ENCODE results near the gene CD247.

Gene CD247

GRCh38 chr1:167511374-167511986 lies 6.8 kb downstream of the CD247 start:
- H3K4me3 ChIP-seq (ENCODE audit: low read length) = no peak overlapping the region
- H3K27ac ChIP-seq (ENCODE audit: low read length) = no peak overlapping the region
- H3K4me1 ChIP-seq (ENCODE audit: control insufficient read depth, insufficient read depth, low read length) = no peaks in the 10 kb centered on the region
- WGBS (ENCODE audit: insufficient coverage, insufficient read length) = no CpG with 5 or more reads among the region's 11 CpGs
- H3K27me3 ChIP-seq (ENCODE audit: control insufficient read depth, insufficient read depth, low read length) = no peaks in the 10 kb centered on the region
- no peak for DNase-seq (ENCODE audit: low read depth, low spot score)
- no peaks in the 10 kb centered on the region for H3K36me3 ChIP-seq (ENCODE audit: control insufficient read depth, insufficient read depth, low read length)
- no peaks in the 10 kb centered on the region for H3K9me3 ChIP-seq (ENCODE audit: control insufficient read depth, insufficient read depth, low read length)

DNA sequence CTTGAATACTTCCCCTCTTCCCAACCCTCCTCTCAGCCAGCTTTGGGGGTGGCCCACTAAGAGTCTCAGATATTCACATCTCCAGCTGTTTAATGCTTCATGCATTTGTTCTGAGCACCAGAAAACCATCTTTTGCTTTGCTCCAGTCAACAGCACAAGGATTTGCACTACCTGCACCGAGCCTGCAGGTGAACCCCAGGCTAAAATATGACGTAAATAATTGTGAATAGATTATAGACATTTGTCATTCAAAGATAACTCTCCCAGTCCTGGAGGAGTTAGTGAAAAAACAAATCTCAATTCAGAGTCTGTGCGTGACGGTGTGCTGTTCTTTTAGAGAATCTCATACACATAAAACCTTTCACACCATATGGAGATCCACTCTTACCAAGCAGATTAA lies 7.4 kb downstream of the CD247 start:
- no peak for DNase-seq (ENCODE audit: low read depth, low spot score)
- Histone ChIP-seq H3K27me3 (ENCODE audit: control insufficient read depth, insufficient read depth, low read length) (no peaks in the 10 kb centered on the region), H3K27ac (ENCODE audit: low read length) (no peak overlapping the region), H3K4me3 (ENCODE audit: low read length) (no peak overlapping the region), H3K36me3 (ENCODE audit: control insufficient read depth, insufficient read depth, low read length) (no peaks in the 10 kb centered on the region), H3K9me3 (ENCODE audit: control insufficient read depth, insufficient read depth, low read length) (no peaks in the 10 kb centered on the region), H3K4me1 (ENCODE audit: control insufficient read depth, insufficient read depth, low read length) (no peaks in the 10 kb centered on the region)
- WGBS (ENCODE audit: insufficient coverage, insufficient read length) = no CpG with 5 or more reads among the region's 4 CpGs

- Histone ChIP-seq H3K4me1 (ENCODE audit: control insufficient read depth, insufficient read depth, low read length) (no peaks in the 10 kb centered on the region), H3K27me3 (ENCODE audit: control insufficient read depth, insufficient read depth, low read length) (no peaks in the 10 kb centered on the region)
Observed at GRCh38 chr1:167510244-167510643, 8.1 kb downstream of the CD247 start.

DNA sequence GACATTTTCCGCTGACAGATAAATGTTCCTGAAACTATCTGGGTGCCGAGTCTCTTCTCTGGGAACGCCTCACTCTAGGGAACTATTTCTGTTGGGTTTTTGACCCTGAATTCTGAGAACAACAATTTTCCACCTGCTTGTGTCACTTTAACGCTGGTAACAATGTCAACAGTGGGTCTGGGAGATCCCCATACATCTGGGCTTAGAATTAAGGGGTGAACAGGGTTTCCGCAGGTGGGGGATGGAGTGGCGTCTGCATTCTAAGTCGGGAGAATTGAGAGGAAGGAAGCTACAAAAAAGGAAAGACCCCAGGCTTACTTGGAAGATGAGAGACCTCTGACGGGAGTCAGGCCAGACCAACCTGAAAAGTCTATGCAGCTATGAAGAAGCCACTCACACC lies 8.7 kb downstream of the CD247 start:
- Histone ChIP-seq H3K36me3 (ENCODE audit: control insufficient read depth, insufficient read depth, low read length) (no peaks in the 10 kb centered on the region), H3K4me1 (ENCODE audit: control insufficient read depth, insufficient read depth, low read length) (no peaks in the 10 kb centered on the region), H3K27ac (ENCODE audit: low read length) (no peak overlapping the region), H3K4me3 (ENCODE audit: low read length) (no peak overlapping the region), H3K9me3 (ENCODE audit: control insufficient read depth, insufficient read depth, low read length) (no peaks in the 10 kb centered on the region), H3K27me3 (ENCODE audit: control insufficient read depth, insufficient read depth, low read length) (no peaks in the 10 kb centered on the region)
- no CpG with 5 or more reads among the region's 8 CpGs for WGBS (ENCODE audit: insufficient coverage, insufficient read length)
- no peak for DNase-seq (ENCODE audit: low read depth, low spot score)

More at GRCh38 chr1:167510244-167510643, 8.1 kb downstream of the CD247 start:
- Histone ChIP-seq H3K36me3 (ENCODE audit: control insufficient read depth, insufficient read depth, low read length) (no peaks in the 10 kb centered on the region), H3K4me3 (ENCODE audit: low read length) (no peak overlapping the region), H3K27ac (ENCODE audit: low read length) (no peak overlapping the region), H3K9me3 (ENCODE audit: control insufficient read depth, insufficient read depth, low read length) (no peaks in the 10 kb centered on the region)
- DNase-seq (ENCODE audit: low read depth, low spot score) = no peak
- no CpG with 5 or more reads among the region's 3 CpGs for WGBS (ENCODE audit: insufficient coverage, insufficient read length)

DNA sequence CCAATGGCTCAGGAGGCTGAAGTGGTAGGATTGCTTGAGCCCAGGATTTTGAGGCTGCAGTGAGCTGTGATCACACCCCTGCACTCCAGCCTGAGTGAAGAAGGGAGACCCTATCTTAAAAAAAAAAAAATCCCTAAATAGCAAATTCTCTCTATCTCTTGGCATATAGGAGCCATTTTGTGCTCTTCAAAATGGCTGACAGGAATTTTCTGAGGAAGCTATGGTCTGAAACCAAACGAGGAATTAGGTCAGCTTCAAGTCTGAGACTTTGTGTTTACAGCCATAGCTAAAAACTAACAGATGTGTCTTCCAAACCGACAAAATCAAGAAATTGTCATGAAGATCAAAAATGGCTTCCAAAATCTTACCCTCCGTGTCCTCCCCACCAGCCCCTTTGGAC lies 10.6 kb downstream of the CD247 start:
- DNase-seq (ENCODE audit: low read depth, low spot score) = no peak
- H3K27ac ChIP-seq (ENCODE audit: low read length) = no peak overlapping the region
- H3K36me3 ChIP-seq (ENCODE audit: control insufficient read depth, insufficient read depth, low read length) = no peaks in the 10 kb centered on the region
- H3K9me3 ChIP-seq (ENCODE audit: control insufficient read depth, insufficient read depth, low read length) = no peaks in the 10 kb centered on the region
- no peaks in the 10 kb centered on the region for H3K27me3 ChIP-seq (ENCODE audit: control insufficient read depth, insufficient read depth, low read length)
- peaks cover 2% of the 10 kb centered on the region; the same call in 1 of the 2 replicates for H3K4me1 ChIP-seq (ENCODE audit: control insufficient read depth, insufficient read depth, low read length)
- WGBS (ENCODE audit: insufficient coverage, insufficient read length) = no CpG with 5 or more reads among the region's 3 CpGs
- H3K4me3 ChIP-seq (ENCODE audit: low read length) = no peak overlapping the region

- Histone ChIP-seq H3K9me3 (ENCODE audit: control insufficient read depth, insufficient read depth, low read length) (no peaks in the 10 kb centered on the region), H3K4me1 (ENCODE audit: control insufficient read depth, insufficient read depth, low read length) (peaks cover 2% of the 10 kb centered on the region; the same call in 1 of the 2 replicates), H3K27me3 (ENCODE audit: control insufficient read depth, insufficient read depth, low read length) (no peaks in the 10 kb centered on the region), H3K27ac (ENCODE audit: low read length) (no peak overlapping the region), H3K4me3 (ENCODE audit: low read length) (no peak overlapping the region), H3K36me3 (ENCODE audit: control insufficient read depth, insufficient read depth, low read length) (no peaks in the 10 kb centered on the region)
- no peak for DNase-seq (ENCODE audit: low read depth, low spot score)
- no CpG with 5 or more reads among the region's 3 CpGs for WGBS (ENCODE audit: insufficient coverage, insufficient read length)
Observed at GRCh38 chr1:167504467-167504827, 13.9 kb downstream of the CD247 start.

DNA sequence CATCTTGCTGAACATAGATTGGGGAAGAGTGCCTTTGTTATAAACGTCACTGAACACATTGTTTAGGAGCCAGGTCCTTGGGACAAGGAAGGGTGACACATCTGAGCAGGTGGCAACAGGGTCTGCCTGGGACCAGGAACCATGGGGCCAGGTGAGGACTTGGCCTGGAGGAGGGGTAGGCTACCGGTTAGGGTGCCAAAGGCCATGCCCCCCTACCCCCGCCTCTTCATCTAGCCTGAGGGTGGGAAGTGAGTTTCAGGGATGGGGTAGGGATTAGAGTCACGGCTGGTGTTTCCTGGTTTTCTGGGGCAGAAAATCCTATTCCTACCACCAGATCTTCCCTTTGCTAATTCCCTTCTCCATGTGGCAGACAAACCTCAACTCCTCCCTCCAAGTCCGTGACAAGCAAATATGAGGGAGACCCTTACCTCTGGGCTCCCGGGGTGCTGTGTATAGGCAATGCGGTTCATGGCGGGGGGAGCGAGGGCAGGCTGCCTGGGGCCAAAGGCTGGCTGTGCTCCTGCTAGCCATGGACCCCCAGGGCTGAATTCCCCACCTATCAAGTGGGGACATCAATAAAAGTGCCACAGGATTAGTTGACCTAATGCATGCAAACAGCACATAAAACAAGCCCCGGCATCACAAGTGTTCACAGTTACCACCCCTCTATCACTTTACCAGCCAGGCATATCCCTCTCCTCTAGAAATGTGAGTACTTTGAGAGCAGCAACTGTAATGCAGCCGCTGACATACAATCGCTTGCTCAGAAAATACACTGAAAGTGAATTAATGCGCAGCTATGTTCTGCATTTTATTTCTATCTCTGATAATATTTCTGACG lies 14.5 kb downstream of the CD247 start:
- Histone ChIP-seq H3K27me3 (ENCODE audit: control insufficient read depth, insufficient read depth, low read length) (no peaks in the 10 kb centered on the region), H3K4me1 (ENCODE audit: control insufficient read depth, insufficient read depth, low read length) (peaks cover 2% of the 10 kb centered on the region; the same call in 1 of the 2 replicates), H3K27ac (ENCODE audit: low read length) (no peak overlapping the region), H3K36me3 (ENCODE audit: control insufficient read depth, insufficient read depth, low read length) (no peaks in the 10 kb centered on the region), H3K4me3 (ENCODE audit: low read length) (no peak overlapping the region), H3K9me3 (ENCODE audit: control insufficient read depth, insufficient read depth, low read length) (no peaks in the 10 kb centered on the region)
- no CpG with 5 or more reads among the region's 14 CpGs for WGBS (ENCODE audit: insufficient coverage, insufficient read length)
- DNase-seq (ENCODE audit: low read depth, low spot score) = no peak

GRCh38 chr1:167502719-167503462 lies 15.4 kb downstream of the CD247 start:
- Histone ChIP-seq H3K27ac (ENCODE audit: low read length) (no peak overlapping the region), H3K9me3 (ENCODE audit: control insufficient read depth, insufficient read depth, low read length) (no peaks in the 10 kb centered on the region), H3K4me3 (ENCODE audit: low read length) (no peak overlapping the region), H3K4me1 (ENCODE audit: control insufficient read depth, insufficient read depth, low read length) (peaks cover 2% of the 10 kb centered on the region; the same call in 1 of the 2 replicates), H3K36me3 (ENCODE audit: control insufficient read depth, insufficient read depth, low read length) (no peaks in the 10 kb centered on the region), H3K27me3 (ENCODE audit: control insufficient read depth, insufficient read depth, low read length) (no peaks in the 10 kb centered on the region)
- DNase-seq (ENCODE audit: low read depth, low spot score) = no peak
- no CpG with 5 or more reads among the region's 4 CpGs for WGBS (ENCODE audit: insufficient coverage, insufficient read length)

DNA sequence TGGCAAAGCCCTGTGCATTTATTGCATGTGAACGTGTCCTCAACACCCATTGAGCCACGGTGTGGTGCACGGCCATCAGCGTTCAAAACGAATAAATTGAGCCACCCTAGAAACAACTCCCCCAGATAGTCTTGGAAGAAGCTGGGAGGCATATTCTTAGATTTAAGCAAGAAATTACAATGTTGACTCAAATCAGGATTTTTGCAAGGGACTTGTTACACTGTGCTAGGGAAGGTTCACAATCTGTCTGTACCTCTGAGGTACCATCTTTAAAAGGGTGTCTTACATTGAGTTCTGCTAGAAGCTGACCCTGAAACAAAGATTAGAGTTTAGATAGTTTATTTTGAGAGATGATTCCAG lies 16.2 kb downstream of the CD247 start:
- DNase-seq (ENCODE audit: low read depth, low spot score) = no peak
- no peaks in the 10 kb centered on the region for H3K36me3 ChIP-seq (ENCODE audit: control insufficient read depth, insufficient read depth, low read length)
- H3K4me1 ChIP-seq (ENCODE audit: control insufficient read depth, insufficient read depth, low read length) = peaks cover 2% of the 10 kb centered on the region; the same call in 1 of the 2 replicates
- WGBS (ENCODE audit: insufficient coverage, insufficient read length) = no CpG with 5 or more reads among the region's 5 CpGs
- H3K4me3 ChIP-seq (ENCODE audit: low read length) = no peak overlapping the region
- no peaks in the 10 kb centered on the region for H3K27me3 ChIP-seq (ENCODE audit: control insufficient read depth, insufficient read depth, low read length)
- no peak overlapping the region for H3K27ac ChIP-seq (ENCODE audit: low read length)
- no peaks in the 10 kb centered on the region for H3K9me3 ChIP-seq (ENCODE audit: control insufficient read depth, insufficient read depth, low read length)

DNA sequence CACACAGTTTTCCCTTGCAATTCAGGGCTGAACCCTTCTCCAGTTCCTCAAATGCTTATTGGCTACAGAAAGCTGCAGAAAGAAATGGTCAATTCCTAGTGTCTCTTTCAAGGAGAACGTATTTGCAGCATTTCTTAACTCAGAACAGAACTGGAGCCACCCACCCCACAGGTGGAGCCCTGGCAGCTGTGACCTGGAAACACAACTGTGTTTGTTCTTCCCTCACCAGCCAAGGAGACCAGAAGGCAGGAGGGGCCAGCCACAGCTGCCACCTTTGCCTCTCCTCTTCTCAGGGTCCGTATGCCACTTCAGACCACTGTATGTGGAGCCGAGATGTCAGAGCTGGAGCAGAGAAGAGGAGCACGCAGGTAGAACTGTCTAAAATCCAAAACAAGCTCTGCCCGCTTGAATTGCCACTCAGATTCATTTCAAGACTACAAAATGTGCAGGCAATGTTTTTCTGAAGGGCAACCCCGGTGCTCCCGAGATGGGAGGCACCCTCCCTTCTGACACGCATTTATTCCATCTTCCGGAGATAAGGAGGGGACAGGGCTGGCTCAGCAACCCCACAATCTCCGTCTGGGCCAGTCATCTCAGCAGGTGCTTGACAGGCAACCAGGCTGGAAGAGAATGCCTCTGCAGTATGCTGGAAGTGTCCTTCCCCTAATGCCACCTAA lies 16.7 kb downstream of the CD247 start:
- no peak for DNase-seq (ENCODE audit: low read depth, low spot score)
- Histone ChIP-seq H3K36me3 (ENCODE audit: control insufficient read depth, insufficient read depth, low read length) (no peaks in the 10 kb centered on the region), H3K9me3 (ENCODE audit: control insufficient read depth, insufficient read depth, low read length) (no peaks in the 10 kb centered on the region), H3K27me3 (ENCODE audit: control insufficient read depth, insufficient read depth, low read length) (no peaks in the 10 kb centered on the region), H3K27ac (ENCODE audit: low read length) (no peak overlapping the region), H3K4me3 (ENCODE audit: low read length) (no peak overlapping the region), H3K4me1 (ENCODE audit: control insufficient read depth, insufficient read depth, low read length) (peaks cover 2% of the 10 kb centered on the region; the same call in 1 of the 2 replicates)
- no CpG with 5 or more reads among the region's 10 CpGs for WGBS (ENCODE audit: insufficient coverage, insufficient read length)
